ACC112 (cell line): Measurements from ENCODE around the gene CNNM3.

Experiments used
- H2AFZ ChIP-seq: fragments of 200-600 bp; sonication (generic); one replicate; pipeline ENCODE4 v1.6.0; 2017; ENCODE audit warnings: antibody characterized with exemption, low read length; ENCODE audit not compliant: unreplicated experiment
- H3K27ac ChIP-seq: fragments of 200-600 bp; sonication (generic); 2 replicates; pipeline ENCODE4 v1.5.1; 2014; ENCODE audit warnings: low read depth, mild to moderate bottlenecking, antibody characterized with exemption, low read length, moderate library complexity
- H3K27me3 ChIP-seq: fragments of 200-600 bp; sonication (generic); 2 replicates; pipeline ENCODE4 v1.6.1; 2014; ENCODE audit warnings: mild to moderate bottlenecking, antibody characterized with exemption, low read length, moderate library complexity, mixed read lengths; ENCODE audit not compliant: insufficient read depth
- H3K36me3 ChIP-seq: fragments of 200-600 bp; sonication (generic); 2 replicates; pipeline ENCODE4 v1.6.1; 2016; ENCODE audit warnings: mild to moderate bottlenecking, antibody characterized with exemption, low read length, moderate library complexity, mixed read lengths; ENCODE audit not compliant: insufficient read depth
- H3K4me1 ChIP-seq: fragments of 200-600 bp; sonication (generic); one replicate; pipeline ENCODE4 v1.6.1; 2016; ENCODE audit warnings: low read length, mixed read lengths; ENCODE audit not compliant: insufficient read depth, unreplicated experiment, control insufficient read depth
- H3K4me3 ChIP-seq: fragments of 200-600 bp; sonication (generic); 2 replicates; pipeline ENCODE4 v1.5.1; 2014; ENCODE audit warnings: mild to moderate bottlenecking, low read depth, low read length
- H3K79me2 ChIP-seq: fragments of 200-600 bp; sonication (generic); one replicate; pipeline ENCODE4 v1.6.0; 2016; ENCODE audit warnings: low read length; ENCODE audit not compliant: control insufficient read depth, unreplicated experiment, insufficient read depth

CNNM3 gene

GRCh38 chr2:96842600-96842999 is 26.5 kb downstream of the CNNM3 start:
- H3K36me3 ChIP-seq, result no peaks in the 10 kb centered on the region
- H2AFZ ChIP-seq, result no peak overlapping the region
- no peaks in the 10 kb centered on the region for H3K4me1 ChIP-seq

GRCh38 chr2:96843538-96844268 is 27.6 kb downstream of the CNNM3 start, which contains the start of gene ANKRD23:
Gene ANKRD23 (minus strand): TSS chr2:96844021. CDS start chr2:96843992, 29 bp downstream.
- Histone ChIP-seq H3K36me3 (no peaks in the 10 kb centered on the region), H3K79me2 (no peaks in the 10 kb centered on the region), H3K27me3 (no peaks in the 10 kb centered on the region), H3K27ac (no peak within 1 kb of the TSS), H3K4me1 (no peaks in the 10 kb centered on the region), H3K4me3 (no peak within 1 kb of the TSS), H2AFZ (no peak within 1 kb of the TSS)

More at GRCh38 chr2:96842600-96842999, 26.5 kb downstream of the CNNM3 start:
- Histone ChIP-seq H3K27me3 (no peaks in the 10 kb centered on the region), H3K4me3 (no peak overlapping the region), H3K27ac (no peak overlapping the region), H3K79me2 (no peaks in the 10 kb centered on the region)

DNA sequence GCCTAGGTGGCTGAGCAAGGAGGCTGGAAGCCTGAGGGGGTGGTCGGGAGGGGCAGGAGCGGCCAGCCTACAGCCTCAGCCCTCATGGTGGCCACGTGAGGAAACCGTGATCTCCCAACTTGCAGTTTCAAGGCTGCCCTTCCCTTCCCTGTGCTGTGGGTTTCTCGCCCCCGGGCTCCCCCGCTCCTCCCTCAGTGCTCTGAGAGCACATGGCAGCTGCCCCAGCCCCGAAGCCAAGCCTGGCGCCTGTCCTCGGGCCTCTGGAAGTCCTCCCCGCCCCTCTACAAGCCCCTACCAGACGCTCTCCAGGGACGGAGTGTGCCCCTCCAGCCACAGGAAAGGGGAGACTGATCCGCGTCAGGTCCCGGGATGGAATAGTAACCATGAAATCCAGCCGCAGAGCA is 28.3 kb downstream of the CNNM3 start:
- H3K36me3 ChIP-seq, result no peaks in the 10 kb centered on the region
- H3K27ac ChIP-seq, result no peak overlapping the region
- H3K4me3 ChIP-seq, result no peak overlapping the region
- H2AFZ ChIP-seq, result no peak overlapping the region
- H3K4me1 ChIP-seq, result no peaks in the 10 kb centered on the region
- no peaks in the 10 kb centered on the region for H3K79me2 ChIP-seq
- H3K27me3 ChIP-seq, result no peaks in the 10 kb centered on the region

DNA sequence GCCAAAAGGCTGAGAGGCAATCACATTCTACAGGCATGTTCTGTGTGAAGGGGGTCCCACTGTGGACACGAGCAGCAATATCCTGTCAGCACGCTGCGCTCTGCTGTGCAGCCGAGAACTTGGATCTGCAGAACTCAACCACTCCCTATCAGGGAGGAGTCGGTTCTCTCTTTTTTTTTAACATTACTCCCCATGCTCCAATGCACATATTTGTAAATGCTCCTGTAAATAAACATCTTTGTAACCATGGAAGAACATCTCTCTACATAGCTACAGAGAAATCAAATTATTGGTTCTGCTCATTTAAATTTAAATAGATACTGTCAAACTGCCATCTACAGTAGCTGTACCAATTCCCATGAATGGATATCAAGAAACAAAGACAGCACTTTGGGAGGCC is 30.8 kb downstream of the CNNM3 start:
- H3K27me3 ChIP-seq, result no peaks in the 10 kb centered on the region
- no peaks in the 10 kb centered on the region for H3K36me3 ChIP-seq
- no peaks in the 10 kb centered on the region for H3K4me1 ChIP-seq
- no peak overlapping the region for H3K4me3 ChIP-seq
- H2AFZ ChIP-seq, result no peak overlapping the region
- H3K79me2 ChIP-seq, result no peaks in the 10 kb centered on the region
- H3K27ac ChIP-seq, result no peak overlapping the region

DNA sequence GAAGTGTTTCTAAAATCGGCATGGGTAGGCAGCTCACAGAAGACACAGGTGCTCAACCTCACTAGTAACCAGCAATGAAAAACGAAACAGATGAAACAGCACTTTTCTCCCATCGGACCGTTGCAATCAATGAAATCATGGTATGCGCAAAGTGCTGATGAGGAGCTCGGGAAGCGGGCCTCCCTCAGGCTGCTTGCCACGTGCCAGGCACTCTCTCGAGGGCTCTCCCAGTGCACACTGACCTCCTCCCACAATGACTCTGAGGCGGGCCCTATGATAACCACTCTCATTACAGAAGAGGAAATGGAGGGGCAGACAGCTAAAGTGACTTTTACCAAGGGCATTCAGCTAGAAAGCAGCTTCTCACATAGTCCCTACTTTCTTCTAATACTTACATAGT is 31.5 kb downstream of the CNNM3 start:
- Histone ChIP-seq H3K27me3 (no peaks in the 10 kb centered on the region), H3K36me3 (no peaks in the 10 kb centered on the region), H3K27ac (no peak overlapping the region), H3K79me2 (no peaks in the 10 kb centered on the region), H3K4me1 (no peaks in the 10 kb centered on the region), H3K4me3 (no peak overlapping the region), H2AFZ (no peak overlapping the region)

DNA sequence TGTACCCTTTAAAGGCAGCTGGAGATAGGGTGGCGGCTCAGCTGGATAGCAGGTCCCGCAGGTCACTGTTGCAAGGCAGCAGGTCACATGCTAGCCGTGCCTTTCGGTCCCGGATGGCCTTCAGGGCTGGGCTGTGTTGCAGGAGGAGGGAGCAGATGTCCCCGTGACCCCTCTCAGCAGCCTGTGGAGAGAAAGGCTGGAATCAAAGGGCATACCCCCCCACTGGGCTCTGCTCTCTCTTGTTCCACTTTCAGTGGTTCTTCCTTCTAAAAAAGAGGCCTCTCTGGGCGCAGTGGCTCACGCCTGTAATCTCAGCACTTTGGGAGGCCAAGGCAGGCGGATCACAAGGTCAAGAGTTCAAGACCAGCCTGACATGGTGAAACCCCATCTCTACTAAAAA is 32.2 kb downstream of the CNNM3 start:
- Histone ChIP-seq H3K4me1 (no peaks in the 10 kb centered on the region), H2AFZ (no peak overlapping the region), H3K4me3 (no peak overlapping the region), H3K36me3 (no peaks in the 10 kb centered on the region), H3K27ac (no peak overlapping the region), H3K27me3 (no peaks in the 10 kb centered on the region), H3K79me2 (no peaks in the 10 kb centered on the region)

- Histone ChIP-seq H3K79me2 (no peaks in the 10 kb centered on the region), H3K27me3 (no peaks in the 10 kb centered on the region)
Observed at GRCh38 chr2:96852667-96853066, 36.6 kb downstream of the CNNM3 start.

GRCh38 chr2:96853321-96853720 is 37.3 kb downstream of the CNNM3 start:
- no peak overlapping the region for H3K4me3 ChIP-seq
- peaks cover 5% of the 10 kb centered on the region for H3K4me1 ChIP-seq
- H3K36me3 ChIP-seq, result no peaks in the 10 kb centered on the region
- H2AFZ ChIP-seq, result no peak overlapping the region
- no peaks in the 10 kb centered on the region for H3K79me2 ChIP-seq
- no peak overlapping the region for H3K27ac ChIP-seq
- no peaks in the 10 kb centered on the region for H3K27me3 ChIP-seq

More at GRCh38 chr2:96852667-96853066, 36.6 kb downstream of the CNNM3 start:
- Histone ChIP-seq H3K4me1 (peaks cover 5% of the 10 kb centered on the region), H2AFZ (no peak overlapping the region), H3K4me3 (no peak overlapping the region), H3K36me3 (no peaks in the 10 kb centered on the region), H3K27ac (no peak overlapping the region)

DNA sequence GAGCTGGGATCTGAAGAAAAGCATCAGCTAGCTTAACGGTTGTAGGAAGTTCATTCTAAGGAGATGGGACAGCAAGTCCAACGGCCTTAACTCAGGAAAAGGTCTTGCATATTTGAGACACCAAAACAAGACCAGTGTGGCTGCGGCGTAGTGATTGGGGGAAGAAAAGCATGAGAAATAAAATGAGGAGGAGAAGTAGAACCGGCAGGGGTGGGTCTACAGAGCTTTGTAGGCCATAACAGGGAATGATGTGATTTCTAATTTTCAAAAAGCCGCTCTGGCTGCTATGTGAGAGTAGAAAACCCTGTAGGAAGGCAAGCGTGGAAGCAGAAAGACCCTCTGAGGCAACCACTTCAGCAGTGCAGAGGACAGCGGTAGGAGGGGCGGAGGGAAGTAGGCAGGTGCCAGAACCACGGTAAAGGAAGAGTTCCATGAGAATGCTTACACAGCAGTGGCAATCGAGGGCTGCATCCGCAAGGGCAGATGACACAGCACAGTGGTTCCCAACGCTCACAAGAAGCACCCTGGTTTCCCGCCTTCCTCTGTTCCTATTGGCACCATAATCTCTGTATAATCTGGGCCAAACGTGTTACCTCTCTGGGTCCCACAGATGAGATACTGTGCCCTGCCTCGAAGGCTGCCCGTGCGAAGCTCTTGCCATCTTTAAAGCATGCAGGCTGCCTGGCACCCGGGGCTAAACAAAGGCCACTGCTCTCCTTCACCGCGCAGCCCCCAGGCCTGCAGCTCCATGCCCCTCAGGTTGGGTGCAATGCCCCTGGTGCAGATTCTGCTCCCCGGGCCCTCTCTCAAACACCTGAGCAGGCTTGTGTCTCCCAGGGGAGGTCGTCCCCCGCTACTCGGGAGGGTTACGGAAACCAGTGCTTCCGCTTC is 41.0 kb downstream of the CNNM3 start:
- peaks cover 5% of the 10 kb centered on the region for H3K4me1 ChIP-seq
- peak overlapping the region; percentile 82 for H2AFZ ChIP-seq
- H3K27me3 ChIP-seq, result no peaks in the 10 kb centered on the region
- no peaks in the 10 kb centered on the region for H3K36me3 ChIP-seq
- peak overlapping the region; percentile 85 for H3K4me3 ChIP-seq
- no peaks in the 10 kb centered on the region for H3K79me2 ChIP-seq
- H3K27ac ChIP-seq, result no peak overlapping the region

- Histone ChIP-seq H3K4me3 (peak within 1 kb of the TSS; percentile 85), H3K79me2 (no peaks in the 10 kb centered on the region), H3K27ac (no peak within 1 kb of the TSS), H2AFZ (peak within 1 kb of the TSS; percentile 82), H3K4me1 (peaks cover 5% of the 10 kb centered on the region), H3K27me3 (no peaks in the 10 kb centered on the region), H3K36me3 (no peaks in the 10 kb centered on the region)
Observed at GRCh38 chr2:96857667-96858372, 41.8 kb downstream of the CNNM3 start, which contains the start of gene ANKRD39. Gene ANKRD39 (minus strand): TSS chr2:96858016. CDS start chr2:96857987, 29 bp downstream.
